ENCODE data around the gene FOXL3.

GRCh38 chr7:336810-337566 lies 47.0 kb downstream of the FOXL3 start:
- TF ChIP-seq POLR2A (IDR thresholded peaks at IDR 0.05) (no peak), CTCF (IDR thresholded peaks at IDR 0.05) (no peak)
